Activated naive CD8-positive, alpha-beta T cell treated with anti-CD3 and anti-CD28 coated beads for 36 hours (primary cell): Measurements from ENCODE around the gene STAT5B. TPM values are rescaled to one million over a fixed set of nuclear protein-coding genes. Genes with fewer than 3 reads are reported as not detected.
A peak's percentile ranks its signal among the peaks of the same experiment; 100 is the strongest.
"Not testable (repeated sequence)": the region's sequence is repeated elsewhere in the genome, so short reads cannot be mapped to it uniquely, and the experiment has no call there.

Source experiments
- DNase-seq: peaks from one replicate; pipeline ENCODE4 v3.0.0; 2021
- H3K27ac Mint-ChIP-seq: one replicate; pipeline ENCODE4 v1.8.0; 2022; ENCODE audit warnings: mild to moderate bottlenecking, moderate library complexity, mixed read lengths
- H3K27me3 Mint-ChIP-seq: one replicate; pipeline ENCODE4 v1.8.0; 2022; ENCODE audit warnings: mild to moderate bottlenecking, mixed read lengths
- H3K36me3 Mint-ChIP-seq: one replicate; pipeline ENCODE4 v1.8.0; 2021; ENCODE audit warnings: mild to moderate bottlenecking, mixed read lengths
- H3K4me1 Mint-ChIP-seq: one replicate; pipeline ENCODE4 v1.8.0; 2021; ENCODE audit warnings: mixed read lengths
- H3K4me3 Mint-ChIP-seq: one replicate; pipeline ENCODE4 v1.8.0; 2022; ENCODE audit warnings: mild to moderate bottlenecking, moderate library complexity, mixed read lengths
- H3K9me3 Mint-ChIP-seq: one replicate; pipeline ENCODE4 v1.8.0; 2022; ENCODE audit warnings: mixed read lengths
- total RNA-seq, 2 experiments: library from RNA; stranded (reverse); gene quantifications; one replicate each; pipeline ENCODE4 v1.2.3, GENCODE V29; 2021

STAT5B gene
- total RNA-seq = 10 to 100 TPM; 60.7 to 68.6 TPM

DNA sequence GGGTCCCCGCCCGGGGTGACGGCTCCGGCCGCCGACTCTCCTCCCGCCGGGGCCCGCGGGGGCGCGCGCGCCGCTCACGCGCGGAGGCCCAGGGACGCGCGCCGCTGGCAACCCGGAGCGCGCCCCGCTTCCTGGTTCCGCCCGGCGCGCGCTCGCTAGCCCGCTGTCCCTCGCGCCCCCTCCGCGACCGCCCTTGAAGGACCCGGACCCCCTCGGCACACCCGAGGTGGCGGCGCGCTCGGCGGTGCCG, at the start of gene STAT5B:
Gene STAT5B (minus strand): TSS at position 33 of the 250 bp plus-strand sequence. CDS start 44,264 bp downstream, outside the sequence.
- Mint-ChIP-seq H3K4me1 (peaks cover 39% of the 10 kb centered on the region), H3K27me3 (no peaks in the 10 kb centered on the region), H3K4me3 (peak within 1 kb of the TSS; percentile 94), H3K9me3 (no peaks in the 10 kb centered on the region), H3K36me3 (peaks cover 13% of the 10 kb centered on the region), H3K27ac (peak within 1 kb of the TSS; percentile 92)
- DNase-seq = peak; percentile 81

GRCh38 chr17:42325026-42325425, 48.8 kb upstream of the STAT5B start:
- Mint-ChIP-seq H3K4me3 (no peak overlapping the region), H3K27me3 (no peaks in the 10 kb centered on the region), H3K9me3 (no peaks in the 10 kb centered on the region), H3K27ac (peak overlapping the region; percentile 29), H3K4me1 (peaks cover 31% of the 10 kb centered on the region), H3K36me3 (peaks cover 54% of the 10 kb centered on the region)
- no peak for DNase-seq

DNA sequence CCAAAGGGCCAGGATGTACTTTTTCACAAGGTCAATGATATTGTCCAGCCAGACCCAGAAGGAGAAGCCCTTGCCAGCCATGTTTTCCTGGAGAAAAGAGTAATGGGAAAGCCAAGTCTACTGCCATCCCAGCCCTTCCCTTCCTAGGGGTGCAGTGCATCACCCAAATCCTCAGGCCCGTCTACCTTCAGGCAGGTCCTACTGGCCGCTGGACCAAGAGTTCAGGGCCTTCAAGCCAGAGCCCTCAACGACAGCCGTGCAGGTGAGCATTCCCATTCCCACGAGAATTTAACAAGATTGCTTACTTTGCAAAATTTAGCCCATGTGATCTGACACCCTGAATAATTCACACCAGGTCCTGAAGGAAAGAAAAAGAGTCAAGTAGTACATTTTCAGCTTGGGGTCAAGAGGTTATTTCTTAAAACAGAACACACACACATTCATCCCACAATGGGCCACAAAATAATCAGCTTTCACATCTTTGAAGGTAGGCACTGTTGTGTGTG, 47.1 kb upstream of the STAT5B start:
- no peaks in the 10 kb centered on the region for H3K27me3 Mint-ChIP-seq
- H3K4me3 Mint-ChIP-seq = no peak overlapping the region
- H3K4me1 Mint-ChIP-seq = peaks cover 41% of the 10 kb centered on the region
- H3K36me3 Mint-ChIP-seq = peaks cover 58% of the 10 kb centered on the region
- peak overlapping the region; percentile 68 for H3K27ac Mint-ChIP-seq
- no peak for DNase-seq
- H3K9me3 Mint-ChIP-seq = no peaks in the 10 kb centered on the region

GRCh38 chr17:42322382-42323267, 46.4 kb upstream of the STAT5B start:
- H3K27ac Mint-ChIP-seq = peak overlapping the region; percentile 68
- no peak overlapping the region for H3K4me3 Mint-ChIP-seq
- DNase-seq = peak; percentile 89
- H3K27me3 Mint-ChIP-seq = no peaks in the 10 kb centered on the region
- H3K9me3 Mint-ChIP-seq = no peaks in the 10 kb centered on the region
- H3K4me1 Mint-ChIP-seq = peaks cover 42% of the 10 kb centered on the region
- peaks cover 61% of the 10 kb centered on the region for H3K36me3 Mint-ChIP-seq

GRCh38 chr17:42321555-42321954, 45.4 kb upstream of the STAT5B start:
- Mint-ChIP-seq H3K4me3 (no peak overlapping the region), H3K27me3 (no peaks in the 10 kb centered on the region), H3K36me3 (peaks cover 66% of the 10 kb centered on the region), H3K9me3 (no peaks in the 10 kb centered on the region), H3K4me1 (peaks cover 52% of the 10 kb centered on the region), H3K27ac (peak overlapping the region; percentile 34)
- no peak for DNase-seq

DNA sequence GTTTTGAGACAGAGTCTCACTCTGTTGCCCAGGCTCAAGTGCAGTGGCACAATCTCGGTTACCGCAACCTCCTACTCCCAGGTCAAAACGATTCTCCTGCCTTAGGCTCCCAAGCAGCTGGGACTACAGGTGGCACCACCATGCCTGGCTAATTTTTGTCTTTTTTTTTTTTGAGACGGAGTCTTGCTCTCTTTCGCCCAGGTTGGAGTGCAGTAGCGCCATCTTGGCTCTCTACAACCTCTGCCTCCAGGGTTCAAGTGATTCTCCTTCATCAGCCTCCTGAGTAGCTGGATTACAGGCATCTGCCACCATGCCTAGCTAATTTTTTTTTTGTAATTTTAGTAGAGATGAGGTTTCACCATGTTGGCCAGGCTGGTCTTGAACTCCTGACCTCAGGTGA, 41.8 kb upstream of the STAT5B start:
- not testable (repeated sequence) for DNase-seq, H3K27ac Mint-ChIP-seq

GRCh38 chr17:42317266-42317845, 41.2 kb upstream of the STAT5B start:
- Mint-ChIP-seq H3K4me1 (peaks cover 73% of the 10 kb centered on the region), H3K9me3 (no peaks in the 10 kb centered on the region), H3K36me3 (peaks cover 66% of the 10 kb centered on the region), H3K27me3 (no peaks in the 10 kb centered on the region), H3K4me3 (no peak overlapping the region), H3K27ac (no peak overlapping the region)
- no peak for DNase-seq

More for the DNA sequence above, 41.8 kb upstream of the STAT5B start:
- not testable (repeated sequence) for H3K9me3 Mint-ChIP-seq, H3K4me3 Mint-ChIP-seq, H3K27me3 Mint-ChIP-seq
- H3K36me3 Mint-ChIP-seq = peaks cover 71% of the 10 kb centered on the region
- peaks cover 75% of the 10 kb centered on the region for H3K4me1 Mint-ChIP-seq

- Mint-ChIP-seq H3K36me3 (peaks cover 64% of the 10 kb centered on the region), H3K27me3 (no peaks in the 10 kb centered on the region), H3K27ac (peak overlapping the region; percentile 13), H3K4me1 (peaks cover 74% of the 10 kb centered on the region), H3K4me3 (no peak overlapping the region), H3K9me3 (no peaks in the 10 kb centered on the region)
- DNase-seq = no peak
Observed at GRCh38 chr17:42316755-42317154, 40.6 kb upstream of the STAT5B start.

DNA sequence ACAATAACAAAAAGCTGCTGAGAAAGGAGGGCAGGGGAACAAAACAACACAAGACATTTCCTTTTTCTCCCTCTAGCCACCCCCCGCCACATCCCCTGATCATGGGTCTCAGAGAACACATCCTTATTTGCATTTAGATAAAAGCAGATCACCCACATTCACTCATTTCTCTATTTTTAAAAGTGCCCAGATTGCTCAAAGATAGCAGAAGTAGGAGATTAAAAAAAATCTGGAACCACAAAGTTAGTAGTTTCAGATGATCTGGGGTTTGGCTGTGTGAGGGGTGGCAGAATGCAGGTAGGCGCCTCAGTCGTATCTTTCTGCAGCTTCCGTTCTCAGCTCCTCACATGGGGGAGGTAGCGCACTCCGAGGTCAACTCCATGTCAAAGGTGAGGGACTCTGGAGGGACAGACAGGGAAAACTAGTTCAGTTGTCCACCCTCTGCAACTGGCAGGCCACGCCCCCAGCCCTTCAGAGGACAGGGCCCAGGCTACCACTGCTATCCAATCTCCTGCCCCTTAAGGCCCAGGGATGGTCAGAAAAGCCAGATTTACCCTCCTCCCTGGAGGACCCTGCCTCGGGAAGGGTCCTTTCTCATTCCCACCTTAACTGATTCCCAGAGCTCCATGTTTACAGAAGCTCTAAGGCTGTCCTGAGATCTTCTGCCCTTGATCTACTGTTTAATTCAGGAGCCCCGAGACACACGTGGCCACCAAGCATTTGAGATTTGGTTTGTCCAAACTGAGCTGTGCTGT, 39.4 kb upstream of the STAT5B start:
- Mint-ChIP-seq H3K27ac (peak overlapping the region; percentile 77), H3K27me3 (no peaks in the 10 kb centered on the region), H3K36me3 (peaks cover 64% of the 10 kb centered on the region), H3K4me1 (peaks cover 77% of the 10 kb centered on the region), H3K9me3 (no peaks in the 10 kb centered on the region), H3K4me3 (no peak overlapping the region)
- no peak for DNase-seq

GRCh38 chr17:42313773-42314566, 37.8 kb upstream of the STAT5B start:
- Mint-ChIP-seq H3K4me1 (peaks cover 79% of the 10 kb centered on the region), H3K9me3 (no peaks in the 10 kb centered on the region), H3K27ac (peak overlapping the region; percentile 67), H3K36me3 (peaks cover 61% of the 10 kb centered on the region), H3K27me3 (no peaks in the 10 kb centered on the region), H3K4me3 (no peak overlapping the region)
- peak; percentile 48 for DNase-seq

DNA sequence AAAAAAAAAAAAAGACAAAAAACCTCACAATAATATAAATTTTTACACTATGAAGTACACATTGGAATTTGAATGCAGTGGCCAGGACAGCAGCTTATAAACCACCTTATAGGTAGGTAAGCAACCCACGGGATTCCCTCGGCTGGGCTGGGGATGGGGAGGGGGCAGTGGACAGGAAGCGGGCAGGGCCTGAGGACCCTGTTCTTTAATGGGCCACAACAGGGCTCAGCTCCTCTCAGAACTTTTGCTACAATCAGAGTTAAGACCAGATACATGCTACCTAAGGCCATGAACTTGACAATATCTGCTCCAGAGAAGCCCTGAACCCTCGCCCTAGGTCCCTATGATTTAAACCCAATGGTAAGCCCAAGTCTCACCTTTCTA, 37.2 kb upstream of the STAT5B start:
- no peak for DNase-seq
- Mint-ChIP-seq H3K4me1 (peaks cover 80% of the 10 kb centered on the region), H3K27ac (peak overlapping the region; percentile 67), H3K27me3 (no peaks in the 10 kb centered on the region), H3K36me3 (peaks cover 55% of the 10 kb centered on the region), H3K9me3 (no peaks in the 10 kb centered on the region), H3K4me3 (no peak overlapping the region)

GRCh38 chr17:42312285-42313130, 36.3 kb upstream of the STAT5B start:
- H3K4me1 Mint-ChIP-seq = peaks cover 80% of the 10 kb centered on the region
- peaks cover 56% of the 10 kb centered on the region for H3K36me3 Mint-ChIP-seq
- no peaks in the 10 kb centered on the region for H3K9me3 Mint-ChIP-seq

GRCh38 chr17:42312035-42312284, 35.8 kb upstream of the STAT5B start:
- Mint-ChIP-seq H3K27me3 (no peaks in the 10 kb centered on the region), H3K27ac (peak overlapping the region; percentile 92), H3K36me3 (peaks cover 58% of the 10 kb centered on the region), H3K4me3 (peak overlapping the region; percentile 53), H3K9me3 (no peaks in the 10 kb centered on the region), H3K4me1 (peaks cover 74% of the 10 kb centered on the region)
- no peak for DNase-seq

More at GRCh38 chr17:42312285-42313130, 36.3 kb upstream of the STAT5B start:
- no peaks in the 10 kb centered on the region for H3K27me3 Mint-ChIP-seq
- peak overlapping the region; percentile 55 for H3K4me3 Mint-ChIP-seq
- H3K27ac Mint-ChIP-seq = peak overlapping the region; percentile 92
- DNase-seq = peak; percentile 87
